ENCODE measurements around the gene C1orf174.

C1orf174 gene

GRCh38 chr1:3893190-3893589 is 6.9 kb downstream of the C1orf174 start:
- no peak for DNase-seq

- DNase-seq, result no peak
Measured at GRCh38 chr1:3892748-3893147, 7.3 kb downstream of the C1orf174 start.

GRCh38 chr1:3891329-3891865 is 8.7 kb downstream of the C1orf174 start:
- DNase-seq, result no peak

- peak; percentile 28 for DNase-seq
Measured at GRCh38 chr1:3890389-3891328, 9.4 kb downstream of the C1orf174 start.

GRCh38 chr1:3889936-3890335 is 10.1 kb downstream of the C1orf174 start:
- peak; percentile 34 for DNase-seq

- no peak for DNase-seq
Measured at GRCh38 chr1:3888301-3888700, 11.8 kb downstream of the C1orf174 start.

- DNase-seq, result no peak
Measured at GRCh38 chr1:3886691-3887090, 13.4 kb downstream of the C1orf174 start.

- DNase-seq, result no peak
Measured at GRCh38 chr1:3886106-3886670, 13.9 kb downstream of the C1orf174 start.

GRCh38 chr1:3885611-3886010 is 14.5 kb downstream of the C1orf174 start:
- DNase-seq, result no peak

- no peak for DNase-seq
Measured at GRCh38 chr1:3884966-3885365, 15.1 kb downstream of the C1orf174 start.

- peak; percentile 45 for DNase-seq
Measured at GRCh38 chr1:3883194-3883925, 16.7 kb downstream of the C1orf174 start.

- no peak for DNase-seq
Measured at GRCh38 chr1:3881193-3881480, 18.9 kb downstream of the C1orf174 start.

- no peak for DNase-seq
Measured at GRCh38 chr1:3880429-3881192, 19.5 kb downstream of the C1orf174 start.

GRCh38 chr1:3879787-3880428 is 20.2 kb downstream of the C1orf174 start:
- no peak for DNase-seq

GRCh38 chr1:3879099-3879498 is 21.0 kb downstream of the C1orf174 start:
- DNase-seq, result no peak

- DNase-seq, result no peak
Measured at GRCh38 chr1:3876716-3877115, 23.4 kb downstream of the C1orf174 start.

- no peak for DNase-seq
Measured at GRCh38 chr1:3874736-3875135, 25.3 kb downstream of the C1orf174 start.

GRCh38 chr1:3872546-3872945 is 27.5 kb downstream of the C1orf174 start:
- no peak for DNase-seq

GRCh38 chr1:3871451-3871805 is 28.6 kb downstream of the C1orf174 start:
- no peak for DNase-seq

GRCh38 chr1:3869751-3870301 is 30.2 kb downstream of the C1orf174 start:
- no peak for DNase-seq

GRCh38 chr1:3868464-3869006 is 31.5 kb downstream of the C1orf174 start:
- no peak for DNase-seq

All from CD4-positive, alpha-beta T cell treated with Interleukin-15 for 1 hour (primary cell).